GM19239 (cell line): ENCODE measurements around the gene FGF11.

Experiments used
- DNase-seq: peaks from one replicate; pipeline ENCODE4 v3.0.0; 2011; ENCODE audit warnings: low spot score; ENCODE audit not compliant: insufficient read length
- FAIRE-seq: peaks from 2 replicates; lab custom pipeline; 2011; peaks lifted over from hg19 to GRCh38; lab: Jason Lieb, UNC

Gene FGF11

GRCh38 chr17:7439462-7440112 lies at the start of gene FGF11:
Gene FGF11, plus strand, starts transcription at chr17:7439512. Its CDS starts 109 bp downstream, at chr17:7439621.
- FAIRE-seq (no peak), DNase-seq (no peak)

DNA sequence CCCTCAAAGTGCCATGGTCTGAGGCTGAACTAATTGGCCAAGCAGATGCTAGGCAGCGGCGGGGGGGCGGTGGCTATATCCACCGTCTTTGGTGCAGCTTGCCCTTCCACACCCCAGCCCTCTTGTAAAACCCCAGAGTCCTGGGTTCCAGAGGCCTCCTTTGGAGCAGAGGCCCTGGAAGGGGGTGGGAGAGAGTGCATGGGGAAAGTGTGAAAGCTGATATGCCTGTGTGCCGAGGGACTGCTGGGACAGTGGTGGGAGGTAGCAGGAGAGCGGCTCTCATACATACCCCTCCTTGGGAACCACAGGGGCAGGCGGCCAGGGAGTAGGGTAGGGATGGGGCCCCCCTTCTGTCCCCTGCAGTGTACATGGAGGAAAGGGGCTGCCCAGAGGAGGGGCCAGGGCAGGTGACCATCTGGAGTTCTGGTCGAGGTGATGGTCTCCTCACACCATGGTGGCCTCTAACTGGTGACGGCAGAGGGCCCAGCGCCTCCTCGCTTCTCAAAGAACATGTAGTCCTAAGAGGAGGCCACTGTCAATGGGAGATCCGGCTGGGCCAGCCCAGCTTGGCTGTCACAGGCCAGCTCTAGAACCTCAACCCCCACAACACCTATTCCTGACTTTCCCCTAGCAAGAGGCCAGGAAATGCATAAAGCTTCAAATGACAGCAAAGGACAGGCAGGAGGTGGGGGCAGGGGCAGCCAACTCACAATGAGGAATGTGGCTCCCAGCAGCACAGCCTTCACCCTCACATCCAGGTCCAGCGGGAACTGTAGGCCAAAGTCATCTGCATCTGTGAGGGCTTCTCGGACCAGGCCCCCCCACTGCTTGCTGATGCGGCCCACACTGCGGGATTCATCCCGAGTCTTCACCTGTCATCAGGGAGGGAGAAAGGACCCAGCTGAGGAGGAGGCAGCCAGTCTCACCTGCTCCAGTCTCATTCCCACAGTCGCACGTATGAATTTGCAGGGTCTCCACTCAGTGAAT lies 49.1 kb upstream of the FGF11 start:
- DNase-seq: no peak
- FAIRE-seq: no peak

GRCh38 chr17:7391307-7391706 lies 48.0 kb upstream of the FGF11 start:
- FAIRE-seq (no peak), DNase-seq (no peak)

GRCh38 chr17:7392696-7393612 lies 46.4 kb upstream of the FGF11 start:
- FAIRE-seq: no peak

GRCh38 chr17:7393613-7394451 lies 45.5 kb upstream of the FGF11 start:
- peak; percentile 70 for DNase-seq

More at GRCh38 chr17:7392696-7393612, 46.4 kb upstream of the FGF11 start:
- no peak for DNase-seq

DNA sequence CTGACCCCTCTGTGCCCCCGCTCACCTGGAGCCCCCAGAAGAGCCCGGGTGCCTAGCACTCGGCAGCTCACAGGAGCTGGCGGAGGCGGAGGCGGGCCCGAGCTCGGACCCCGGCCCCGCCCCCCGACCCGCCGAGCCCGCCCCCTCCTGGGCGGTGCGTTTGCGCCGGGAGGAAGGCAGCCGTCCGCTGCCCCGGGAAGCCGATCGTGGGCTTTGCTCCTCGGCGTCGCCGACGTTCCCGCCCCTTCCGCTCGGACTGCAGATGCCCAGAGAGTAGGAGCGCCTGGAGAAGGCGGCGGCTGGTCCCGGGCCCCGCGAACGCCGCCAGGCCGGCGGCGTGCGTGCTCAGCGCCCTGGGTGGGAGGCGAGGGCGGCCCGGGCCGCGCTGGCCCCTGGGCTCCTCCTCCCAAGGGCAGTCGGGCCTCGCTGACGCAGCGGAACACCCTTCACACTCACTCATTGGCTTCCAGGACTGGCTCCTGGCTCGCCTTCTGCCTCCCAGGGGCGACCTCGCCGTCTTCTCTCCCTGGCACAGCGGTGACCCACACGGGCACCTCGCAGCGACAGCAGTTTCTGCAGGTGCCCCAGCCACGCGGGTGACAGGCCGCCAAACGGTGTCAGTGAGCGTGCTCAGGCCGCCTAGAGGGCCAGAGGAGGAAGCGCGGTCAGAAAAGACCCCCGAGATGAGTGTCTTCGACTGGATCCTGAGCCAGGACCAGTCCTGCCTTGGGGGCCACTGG lies 44.7 kb upstream of the FGF11 start, which contains the start of gene PLSCR3:
Gene PLSCR3, minus strand, starts transcription at position 74 of the 740 bp plus-strand sequence. CDS start 415 bp downstream, outside the sequence.
- FAIRE-seq (peak; percentile 95), DNase-seq (peak; percentile 97)

More at GRCh38 chr17:7393613-7394451, 45.5 kb upstream of the FGF11 start:
- peak; percentile 73 for FAIRE-seq

DNA sequence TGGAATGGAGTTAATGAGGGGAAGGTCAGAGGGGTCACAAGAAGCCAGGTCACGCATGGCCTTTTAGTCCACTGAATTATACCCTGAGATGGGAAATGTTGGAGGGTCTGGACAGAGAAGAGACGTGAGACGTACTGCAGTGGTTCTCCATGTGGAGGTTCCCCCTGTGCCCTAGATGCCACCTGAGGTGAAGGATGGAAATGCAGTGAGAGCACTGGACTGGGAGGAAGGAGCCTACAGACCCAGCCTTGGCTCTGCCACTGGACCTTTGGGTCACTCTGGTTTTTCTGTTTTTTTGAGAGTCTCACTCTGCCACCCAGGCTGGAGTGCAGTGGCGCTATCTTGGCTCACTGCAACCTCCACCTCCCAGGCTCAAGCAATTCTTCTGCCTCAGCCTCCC lies 43.2 kb upstream of the FGF11 start:
- FAIRE-seq (no peak), DNase-seq (no peak)

DNA sequence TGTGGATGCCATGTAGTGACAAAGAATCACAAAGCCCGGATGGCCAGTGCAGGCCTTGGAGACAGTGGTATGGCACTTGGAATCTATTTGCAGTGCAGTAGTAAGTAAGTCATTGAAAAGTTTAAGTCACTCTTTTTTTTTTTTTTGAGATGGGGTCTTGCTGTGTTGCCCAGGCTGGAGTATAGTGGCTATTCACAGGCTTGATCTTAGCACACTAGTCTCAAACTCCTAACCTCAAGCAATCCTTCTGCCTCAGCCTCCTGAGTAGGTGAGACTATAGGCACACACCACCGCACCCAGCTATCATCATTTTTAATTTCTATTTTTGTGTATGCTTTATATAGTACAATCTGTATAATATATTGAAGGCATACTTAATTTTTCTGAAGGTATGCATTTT lies 40.7 kb upstream of the FGF11 start:
- DNase-seq (no peak), FAIRE-seq (no peak)

DNA sequence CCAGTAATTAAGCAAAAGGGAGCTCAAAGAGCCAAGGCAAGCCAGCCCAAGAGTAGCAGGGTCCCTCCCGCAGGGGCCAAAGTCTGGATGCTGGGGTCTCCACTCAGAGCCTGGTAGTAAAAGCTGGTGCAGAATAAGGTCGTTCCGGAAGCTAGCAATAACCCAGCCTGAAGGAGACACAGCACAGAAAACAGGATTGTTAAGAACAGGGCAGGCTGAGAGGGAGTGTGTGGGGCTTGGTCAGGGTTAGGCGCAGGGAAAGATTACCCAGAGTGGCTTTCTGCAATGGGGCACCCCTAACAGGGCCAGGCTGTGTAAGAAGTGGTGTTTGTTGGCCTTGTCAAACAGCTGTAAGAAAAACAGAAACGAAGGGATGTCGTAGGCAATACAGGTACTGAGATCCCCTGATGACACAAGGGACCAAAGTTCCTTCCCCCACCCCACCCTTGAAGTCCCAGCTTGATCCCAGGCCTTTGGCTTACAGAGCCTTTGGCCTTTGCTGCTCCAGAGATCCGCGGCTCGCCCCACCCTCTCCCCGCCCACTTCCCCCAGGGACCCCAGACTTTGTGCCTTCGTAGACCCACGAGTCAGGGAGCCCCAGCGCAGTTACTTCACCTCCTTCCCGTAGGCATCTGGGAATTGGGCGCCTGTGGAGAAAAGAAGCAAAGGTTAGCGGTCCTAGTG lies 36.1 kb upstream of the FGF11 start:
- DNase-seq: no peak
- peak; percentile 72 for FAIRE-seq

GRCh38 chr17:7403727-7403976 lies 35.7 kb upstream of the FGF11 start:
- FAIRE-seq (no peak), DNase-seq (no peak)

DNA sequence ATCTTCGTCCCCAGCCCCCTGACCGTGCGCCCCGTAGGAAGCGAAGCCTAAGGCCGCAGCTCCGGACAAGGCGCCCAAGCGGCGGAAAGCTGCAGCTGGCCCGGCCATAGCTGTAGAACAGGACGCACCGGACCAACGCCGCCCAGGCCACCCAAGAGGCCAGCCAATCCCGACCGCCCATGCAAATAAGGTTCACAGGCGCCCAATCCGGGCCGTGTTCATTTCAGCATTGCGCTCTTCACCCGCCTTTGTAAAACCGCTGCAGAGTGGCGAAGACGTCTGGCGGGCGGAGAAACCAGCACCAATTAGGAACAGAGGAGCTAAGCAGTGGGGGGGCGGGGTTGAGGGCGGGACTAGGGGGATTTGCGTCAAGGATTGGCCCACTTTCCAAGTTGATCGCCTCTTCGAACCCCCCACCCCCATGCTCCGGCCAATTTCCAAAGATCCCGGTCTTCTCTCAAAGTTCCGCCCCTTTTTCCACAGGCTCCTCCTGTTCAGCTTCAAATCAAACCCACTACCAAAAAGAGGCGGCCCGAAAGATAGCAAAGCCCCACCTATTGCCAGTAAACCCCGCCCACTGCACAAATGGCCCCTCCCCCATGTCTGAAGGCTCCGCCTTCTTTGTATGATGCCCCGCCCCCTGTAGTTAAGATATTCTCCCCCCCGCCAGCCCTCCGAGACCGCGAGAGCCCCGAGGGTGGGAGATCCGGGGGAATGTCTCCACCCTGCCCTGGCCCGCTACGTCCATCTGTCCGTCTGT lies 35.2 kb upstream of the FGF11 start, which contains the start of gene TMEM256:
Gene TMEM256, minus strand, starts transcription at position 121 of the 760 bp plus-strand sequence. Its CDS starts 13 bp downstream, at position 108.
- peak; percentile 98 for DNase-seq
- peak; percentile 100 for FAIRE-seq

DNA sequence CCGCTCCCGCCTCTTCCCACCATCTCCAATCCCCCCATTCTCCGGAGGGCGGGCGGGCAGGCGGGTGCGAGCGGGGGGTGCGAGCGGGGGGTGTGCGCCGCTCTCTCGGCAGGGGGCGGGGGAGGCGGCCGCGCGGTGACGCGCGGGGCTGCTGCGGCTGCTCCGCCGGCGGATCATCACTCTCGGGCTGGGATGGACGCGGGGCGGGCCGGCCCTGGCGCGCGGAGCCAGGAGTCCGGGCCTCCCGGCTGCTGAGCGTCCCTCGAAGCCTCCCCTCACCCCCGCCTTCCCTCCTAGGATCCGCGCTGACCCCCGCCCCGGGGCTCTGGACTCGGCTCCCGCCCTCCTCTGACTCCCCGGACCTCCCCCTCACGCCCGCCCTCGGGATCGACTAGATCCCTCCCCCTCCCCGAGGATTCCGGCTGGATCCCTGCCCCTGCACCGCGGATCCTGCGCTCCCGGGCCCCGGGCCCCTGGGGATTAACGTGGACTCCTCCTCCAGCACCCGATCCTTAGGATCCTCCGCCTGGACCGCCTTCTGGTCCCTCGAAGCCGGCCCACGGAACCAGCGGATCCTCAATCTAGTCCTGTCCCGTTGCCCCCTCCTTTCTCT lies 34.5 kb upstream of the FGF11 start:
- DNase-seq: no peak
- FAIRE-seq: no peak

GRCh38 chr17:7405350-7406234 lies 33.7 kb upstream of the FGF11 start:
- FAIRE-seq: no peak
- no peak for DNase-seq

DNA sequence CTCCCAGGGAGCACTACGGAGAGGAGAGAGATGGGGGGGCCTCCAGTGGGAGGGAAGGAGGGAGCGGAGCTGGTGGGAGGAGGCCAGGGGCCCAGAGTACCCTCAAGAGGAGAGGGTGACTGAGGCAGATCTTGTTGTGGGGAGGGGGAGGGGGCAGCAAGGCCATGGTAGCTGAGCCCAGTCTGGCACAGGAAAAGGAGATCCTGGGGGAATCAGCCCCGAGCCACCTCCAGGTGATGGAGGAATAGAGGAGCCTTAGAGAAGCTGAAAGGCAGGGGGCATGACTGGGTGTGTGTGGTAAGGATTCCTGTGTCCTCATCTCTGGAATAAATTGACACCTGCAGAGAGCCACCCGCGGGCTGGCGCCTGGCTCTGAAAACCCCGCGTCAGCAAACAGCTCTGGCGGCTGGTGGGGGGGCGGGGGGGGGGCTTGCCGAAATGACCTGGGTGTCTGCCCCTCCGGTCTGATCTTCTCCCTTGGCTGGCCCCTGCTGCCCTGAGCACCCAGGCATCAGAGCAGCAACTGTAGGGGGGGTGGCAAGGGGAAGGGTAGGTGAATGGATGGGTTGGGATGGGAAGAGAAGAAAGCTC lies 33.0 kb upstream of the FGF11 start:
- no peak for DNase-seq
- no peak for FAIRE-seq

DNA sequence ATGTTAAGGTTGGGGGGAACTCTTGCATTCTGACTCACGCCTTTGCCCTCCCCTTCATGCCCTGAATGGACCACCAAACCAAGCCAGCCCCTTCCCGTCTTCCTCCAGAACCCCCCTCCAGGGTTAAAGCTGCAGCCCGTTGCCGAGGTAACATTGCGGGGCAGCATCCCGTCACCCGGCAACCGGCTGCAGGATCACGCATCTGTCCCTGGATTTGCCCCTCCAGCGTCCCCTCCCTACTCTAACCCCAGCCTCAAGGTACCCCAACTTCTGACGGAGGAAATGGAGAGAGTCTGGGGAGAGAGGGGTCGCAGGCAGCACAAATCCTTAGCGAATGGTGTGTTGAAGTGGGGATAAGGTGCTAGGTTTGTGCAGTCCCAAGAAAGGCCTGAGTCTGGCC lies 32.2 kb upstream of the FGF11 start:
- FAIRE-seq (no peak), DNase-seq (no peak)
